Naive thymus-derived CD4-positive, alpha-beta T cell (primary cell): ENCODE data around the gene RTP5. TPM values are rescaled to one million over a fixed set of nuclear protein-coding genes. Genes with fewer than 3 reads are reported as not detected.

Experiments used
- ATAC-seq: fragments of 150-1000 bp; cut with Tn5 transposase; 2 replicates; pipeline ENCODE4 v1.10.0; 2021; ENCODE audit warnings: mild to moderate bottlenecking, moderate library complexity
- CTCF ChIA-PET: fragments of 350-600 bp; sonication (Branson Sonifier 250); formaldehyde crosslinking; loops from one replicate; lab custom pipeline; 2021; ENCODE audit warnings: antibody characterized with exemption; lab: Charles Lee
- POLR2A ChIA-PET: fragments of 350-600 bp; sonication (Branson Sonifier 250); formaldehyde crosslinking; loops from one replicate; lab custom pipeline; 2021; ENCODE audit warnings: antibody characterized with exemption, inconsistent platforms; lab: Charles Lee
- DNase-seq, 9 donors: peaks; one replicate each; pipeline versions ENCODE4 v3.0.0 to v3.0.0-alpha.2; 2020 to 2022; ENCODE audit warnings: mixed read lengths in 1 of 9
- H3K27ac ChIP-seq: one replicate; pipeline ENCODE4 v1.7.0; 2013; ENCODE audit warnings: mild to moderate bottlenecking, low read depth, low read length, moderate library complexity
- H3K27me3 ChIP-seq, 2 donors: one replicate each; pipeline ENCODE4 v1.7.0; 2013; ENCODE audit warnings: low read length in 2 of 2, mild to moderate bottlenecking in 2 of 2, moderate library complexity in 2 of 2; ENCODE audit not compliant: control insufficient read depth in 2 of 2, insufficient read depth in 2 of 2
- H3K36me3 ChIP-seq, 3 experiments: 1 replicate in 2 of 3; 2 replicates in 1 of 3; pipeline ENCODE4 v1.7.0; 2013; ENCODE audit warnings: low read length in 3 of 3, mild to moderate bottlenecking in 3 of 3, moderate library complexity in 1 of 3; ENCODE audit not compliant: insufficient read depth in 3 of 3, control insufficient read depth in 2 of 3
- H3K4me1 ChIP-seq, 2 donors: one replicate each; pipeline ENCODE4 v1.7.0; 2013; ENCODE audit warnings: low read length in 2 of 2, mild to moderate bottlenecking in 2 of 2, moderate library complexity in 1 of 2; ENCODE audit not compliant: control insufficient read depth in 2 of 2, insufficient read depth in 2 of 2
- H3K4me3 ChIP-seq: 2 replicates; pipeline ENCODE4 v1.7.0; 2013; ENCODE audit warnings: mild to moderate bottlenecking, low read length
- H3K9me3 ChIP-seq, 3 experiments: 1 replicate in 2 of 3; 2 replicates in 1 of 3; pipeline ENCODE4 v1.7.0; 2013; ENCODE audit warnings: low read length in 3 of 3; ENCODE audit not compliant: control insufficient read depth in 2 of 3
- H3K27ac Mint-ChIP-seq, 9 donors: one replicate each; pipeline ENCODE4 v1.8.0; 2020 to 2022; ENCODE audit warnings: mixed read lengths in 9 of 9, mild to moderate bottlenecking in 8 of 9, moderate library complexity in 5 of 9, inconsistent platforms in 2 of 9
- H3K27me3 Mint-ChIP-seq, 5 donors: one replicate each; pipeline ENCODE4 v1.8.0; 2021 to 2022; ENCODE audit warnings: mixed read lengths in 5 of 5, mild to moderate bottlenecking in 1 of 5
- H3K36me3 Mint-ChIP-seq, 5 donors: one replicate each; pipeline ENCODE4 v1.8.0; 2020 to 2022; ENCODE audit warnings: mixed read lengths in 5 of 5, mild to moderate bottlenecking in 3 of 5, inconsistent platforms in 1 of 5
- H3K4me1 Mint-ChIP-seq, 7 donors: one replicate each; pipeline ENCODE4 v1.8.0; 2020 to 2022; ENCODE audit warnings: mixed read lengths in 7 of 7, mild to moderate bottlenecking in 3 of 7, inconsistent platforms in 1 of 7
- H3K4me3 Mint-ChIP-seq, 10 donors: one replicate each; pipeline ENCODE4 v1.8.0; 2020 to 2022; ENCODE audit warnings: mild to moderate bottlenecking in 10 of 10, mixed read lengths in 10 of 10, moderate library complexity in 6 of 10, inconsistent platforms in 2 of 10
- H3K9me3 Mint-ChIP-seq, 11 donors: one replicate each; pipeline ENCODE4 v1.8.0; 2020 to 2022; ENCODE audit warnings: mixed read lengths in 11 of 11, mild to moderate bottlenecking in 4 of 11, inconsistent platforms in 1 of 11, moderate library complexity in 1 of 11
- intact Hi-C, 2 donors: fragments of 100-400 bp; cut with micrococcal nuclease; formaldehyde crosslinking; loops; one replicate each; pipeline ENCODE4 v1.15.1; 2023
- polyA plus RNA-seq, 2 donors: library from polyadenylated mRNA; unstranded; fragments of 300-500 nt; fragmentation: Illumina TruSeq; gene quantifications; one replicate each; pipeline ENCODE4 v1.2.3, GENCODE V29; 2021
- total RNA-seq, 6 experiments: library from RNA in 5 of 6; stranded (reverse) in 5 of 6; gene quantifications; 1 replicate in 5 of 6; 2 replicates in 1 of 6; pipeline ENCODE4 v1.2.3 and lab custom pipeline; 2021 to 2026

The RTP5 gene
- total and polyA plus RNA-seq, 7 experiments from 2014 or later: 0.54 TPM; not detected in 6

GRCh38 chr2:241849616-241850543 is 19.6 kb upstream of the RTP5 start:
- Histone ChIP-seq H3K36me3 (no peaks in the 10 kb centered on the region), H3K27me3 (no peaks in the 10 kb centered on the region), H3K4me3 (no peak overlapping the region), H3K9me3 (no peaks in the 10 kb centered on the region), H3K27ac (no peak overlapping the region), H3K4me1 (peaks cover 6 to 10% of the 10 kb centered on the region in 2 donors)
- ChIA-PET CTCF (no interaction called here), POLR2A (no interaction called here)
- no peak overlapping the region for H3K4me3 Mint-ChIP-seq
- H3K27ac Mint-ChIP-seq: no peak overlapping the region
- DNase-seq: no peak
- intact Hi-C loops: no loop called here
- peaks cover 12 to 16% (median 15%) of the 10 kb centered on the region in 7 donors for H3K4me1 Mint-ChIP-seq
- peaks cover 0 to 6% (median 0%) of the 10 kb centered on the region in 5 donors for H3K27me3 Mint-ChIP-seq
- H3K36me3 Mint-ChIP-seq: no peaks in the 10 kb centered on the region
- H3K9me3 Mint-ChIP-seq: no peaks in the 10 kb centered on the region
- no peak for ATAC-seq

- H3K9me3 ChIP-seq: no peaks in the 10 kb centered on the region
- Mint-ChIP-seq H3K27me3 (peaks cover 0 to 6% (median 0%) of the 10 kb centered on the region in 5 donors), H3K9me3 (no peaks in the 10 kb centered on the region), H3K27ac (no peak overlapping the region), H3K4me1 (peaks cover 5 to 10% (median 7%) of the 10 kb centered on the region in 7 donors), H3K4me3 (no peak overlapping the region), H3K36me3 (no peaks in the 10 kb centered on the region)
- DNase-seq (no peak), ATAC-seq (no peak)
- no peaks in the 10 kb centered on the region for H3K36me3 ChIP-seq
- H3K4me3 ChIP-seq: no peak overlapping the region
- intact Hi-C loops: no loop called here
- H3K4me1 ChIP-seq: peaks cover 0 to 4% of the 10 kb centered on the region in 2 donors
- H3K27me3 ChIP-seq: no peaks in the 10 kb centered on the region
- ChIA-PET POLR2A (no interaction called here), CTCF (no interaction called here)
- H3K27ac ChIP-seq: no peak overlapping the region
These were observed 18.8 kb upstream of the RTP5 start for GRCh38 chr2:241850544-241851324.

- ATAC-seq (no peak), DNase-seq (no peak)
- no peak overlapping the region for H3K27ac ChIP-seq
- peaks cover 0 to 6% (median 1%) of the 10 kb centered on the region in 7 donors for H3K4me1 Mint-ChIP-seq
- no peaks in the 10 kb centered on the region for H3K9me3 ChIP-seq
- intact Hi-C loops: no loop called here
- no peaks in the 10 kb centered on the region for H3K36me3 Mint-ChIP-seq
- peaks cover 0 to 5% of the 10 kb centered on the region in 2 donors for H3K4me1 ChIP-seq
- no peak overlapping the region for H3K4me3 ChIP-seq
- no peaks in the 10 kb centered on the region for H3K9me3 Mint-ChIP-seq
- no peak overlapping the region for H3K27ac Mint-ChIP-seq
- peaks cover 0 to 2% (median 0%) of the 10 kb centered on the region in 5 donors for H3K27me3 Mint-ChIP-seq
- CTCF ChIA-PET: no interaction called here
- no peaks in the 10 kb centered on the region for H3K36me3 ChIP-seq
- H3K4me3 Mint-ChIP-seq: no peak overlapping the region
- POLR2A ChIA-PET: no interaction called here
- H3K27me3 ChIP-seq: no peaks in the 10 kb centered on the region
These were observed 18.0 kb upstream of the RTP5 start for GRCh38 chr2:241851325-241852115.

GRCh38 chr2:241852116-241852980 is 17.2 kb upstream of the RTP5 start:
- POLR2A ChIA-PET: no interaction called here
- intact Hi-C loops: no loop called here
- H3K4me1 Mint-ChIP-seq: peaks cover 0 to 9% (median 0%) of the 10 kb centered on the region in 7 donors
- H3K27me3 ChIP-seq: no peaks in the 10 kb centered on the region
- no peak overlapping the region for H3K27ac Mint-ChIP-seq
- no peaks in the 10 kb centered on the region for H3K9me3 ChIP-seq
- H3K4me1 ChIP-seq: peaks cover 0 to 8% of the 10 kb centered on the region in 2 donors
- H3K36me3 Mint-ChIP-seq: no peaks in the 10 kb centered on the region
- no peaks in the 10 kb centered on the region for H3K36me3 ChIP-seq
- no peak for ATAC-seq
- no peaks in the 10 kb centered on the region for H3K9me3 Mint-ChIP-seq
- CTCF ChIA-PET: no interaction called here
- no peak overlapping the region for H3K4me3 ChIP-seq
- H3K4me3 Mint-ChIP-seq: no peak overlapping the region
- no peak overlapping the region for H3K27ac ChIP-seq
- H3K27me3 Mint-ChIP-seq: no peaks in the 10 kb centered on the region
- peak in 1 of 9 donors; percentile 5 for DNase-seq

GRCh38 chr2:241852981-241853631 is 16.4 kb upstream of the RTP5 start:
- H3K27ac ChIP-seq: no peak overlapping the region
- Mint-ChIP-seq H3K4me3 (no peak overlapping the region), H3K27me3 (no peaks in the 10 kb centered on the region), H3K4me1 (peaks cover 0 to 9% (median 3%) of the 10 kb centered on the region in 7 donors), H3K27ac (no peak overlapping the region), H3K36me3 (no peaks in the 10 kb centered on the region), H3K9me3 (no peaks in the 10 kb centered on the region)
- DNase-seq (no peak), ATAC-seq (no peak)
- POLR2A ChIA-PET: no interaction called here
- H3K9me3 ChIP-seq: no peaks in the 10 kb centered on the region
- no peaks in the 10 kb centered on the region for H3K27me3 ChIP-seq
- no peaks in the 10 kb centered on the region for H3K36me3 ChIP-seq
- CTCF ChIA-PET: no interaction called here
- no peak overlapping the region for H3K4me3 ChIP-seq
- intact Hi-C loops: no loop called here
- peaks cover 1 to 8% of the 10 kb centered on the region in 2 donors for H3K4me1 ChIP-seq
